ENCODE measurements around the gene DCLK1. TPM values are rescaled to one million over a fixed set of nuclear protein-coding genes. Genes with fewer than 3 reads are reported as not detected.

The DCLK1 gene
- total and polyA plus RNA-seq, 2 donors (not counting 1 experiment from before 2014, with no cell fraction given), result 0.56 to 6.3 TPM

GRCh38 chr13:35796623-35797022, 334.6 kb downstream of the DCLK1 start:
- H4K20me1 ChIP-seq (ENCODE audit: control insufficient read depth, extremely low read depth, insufficient read depth, low read length), result no peaks in the 10 kb centered on the region
- no peaks in the 10 kb centered on the region for H3K27me3 ChIP-seq (ENCODE audit: control insufficient read depth, insufficient read depth, low read length)
- H3K4me2 ChIP-seq (ENCODE audit: extremely low read depth, insufficient read depth, low read length), result no peak overlapping the region
- TF ChIP-seq EZH2 (IDR thresholded peaks at IDR 0.05; ENCODE audit: low read length, missing control alignments), result no peak
- TF ChIP-seq, protein P1, sequence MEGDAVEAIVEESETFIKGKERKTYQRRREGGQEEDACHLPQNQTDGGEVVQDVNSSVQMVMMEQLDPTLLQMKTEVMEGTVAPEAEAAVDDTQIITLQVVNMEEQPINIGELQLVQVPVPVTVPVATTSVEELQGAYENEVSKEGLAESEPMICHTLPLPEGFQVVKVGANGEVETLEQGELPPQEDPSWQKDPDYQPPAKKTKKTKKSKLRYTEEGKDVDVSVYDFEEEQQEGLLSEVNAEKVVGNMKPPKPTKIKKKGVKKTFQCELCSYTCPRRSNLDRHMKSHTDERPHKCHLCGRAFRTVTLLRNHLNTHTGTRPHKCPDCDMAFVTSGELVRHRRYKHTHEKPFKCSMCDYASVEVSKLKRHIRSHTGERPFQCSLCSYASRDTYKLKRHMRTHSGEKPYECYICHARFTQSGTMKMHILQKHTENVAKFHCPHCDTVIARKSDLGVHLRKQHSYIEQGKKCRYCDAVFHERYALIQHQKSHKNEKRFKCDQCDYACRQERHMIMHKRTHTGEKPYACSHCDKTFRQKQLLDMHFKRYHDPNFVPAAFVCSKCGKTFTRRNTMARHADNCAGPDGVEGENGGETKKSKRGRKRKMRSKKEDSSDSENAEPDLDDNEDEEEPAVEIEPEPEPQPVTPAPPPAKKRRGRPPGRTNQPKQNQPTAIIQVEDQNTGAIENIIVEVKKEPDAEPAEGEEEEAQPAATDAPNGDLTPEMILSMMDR (conservative IDR thresholded peaks at IDR 0.05 in 1 of 2, IDR thresholded peaks at IDR 0.05 in 1 of 2; ENCODE audit: low read depth in 1 of 2, low read length in 2 of 2), result no peak
- peaks cover 2% of the 10 kb centered on the region for H3K4me1 ChIP-seq (ENCODE audit: control insufficient read depth, extremely low read depth, insufficient read depth, low read length)
- no peak overlapping the region for H3K27ac ChIP-seq (ENCODE audit: insufficient read depth, low read length)
- H2AFZ ChIP-seq (ENCODE audit: low read length), result no peak overlapping the region
- H3K79me2 ChIP-seq (ENCODE audit: control insufficient read depth, insufficient read depth, low read length), result no peaks in the 10 kb centered on the region
- no peaks in the 10 kb centered on the region for H3K36me3 ChIP-seq (ENCODE audit: control insufficient read depth, insufficient read depth, low read length)
- no peaks in the 10 kb centered on the region for H3K9me3 ChIP-seq (ENCODE audit: control insufficient read depth, insufficient read depth, low read depth, low read length)
- no peak overlapping the region for H3K4me3 ChIP-seq (replicated peaks in 1 of 4; ENCODE audit: control extremely low read depth in 1 of 4, insufficient read depth in 1 of 4, low read depth in 3 of 4, low read length in 4 of 4)
- peak in 1 of 2 donors; percentile 7 for DNase-seq (ENCODE audit: low read depth in 2 of 2)
- no peak overlapping the region for H3K9ac ChIP-seq (ENCODE audit: insufficient read depth, low read length)

GRCh38 chr13:35794734-35795389, 336.3 kb downstream of the DCLK1 start:
- Histone ChIP-seq H3K9ac (ENCODE audit: insufficient read depth, low read length) (no peak overlapping the region), H3K27ac (ENCODE audit: insufficient read depth, low read length) (no peak overlapping the region), H2AFZ (ENCODE audit: low read length) (no peak overlapping the region), H3K9me3 (ENCODE audit: control insufficient read depth, insufficient read depth, low read depth, low read length) (no peaks in the 10 kb centered on the region), H3K36me3 (ENCODE audit: control insufficient read depth, insufficient read depth, low read length) (no peaks in the 10 kb centered on the region), H4K20me1 (ENCODE audit: control insufficient read depth, extremely low read depth, insufficient read depth, low read length) (no peaks in the 10 kb centered on the region), H3K27me3 (ENCODE audit: control insufficient read depth, insufficient read depth, low read length) (no peaks in the 10 kb centered on the region), H3K4me1 (ENCODE audit: control insufficient read depth, extremely low read depth, insufficient read depth, low read length) (peaks cover 2% of the 10 kb centered on the region), H3K4me3 (replicated peaks in 1 of 4; ENCODE audit: control extremely low read depth in 1 of 4, insufficient read depth in 1 of 4, low read depth in 3 of 4, low read length in 4 of 4) (no peak overlapping the region), H3K79me2 (ENCODE audit: control insufficient read depth, insufficient read depth, low read length) (no peaks in the 10 kb centered on the region), H3K4me2 (ENCODE audit: extremely low read depth, insufficient read depth, low read length) (no peak overlapping the region)
- DNase-seq (ENCODE audit: low read depth in 2 of 2), result peak in 1 of 2 donors; percentile 57
- TF ChIP-seq EZH2 (IDR thresholded peaks at IDR 0.05; ENCODE audit: low read length, missing control alignments), result no peak
- TF ChIP-seq, protein P1 (conservative IDR thresholded peaks at IDR 0.05 in 1 of 2, IDR thresholded peaks at IDR 0.05 in 1 of 2; ENCODE audit: low read depth in 1 of 2, low read length in 2 of 2), result no peak

GRCh38 chr13:35793823-35794222, 337.4 kb downstream of the DCLK1 start:
- no peak overlapping the region for H3K27ac ChIP-seq (ENCODE audit: insufficient read depth, low read length)
- no peaks in the 10 kb centered on the region for H3K9me3 ChIP-seq (ENCODE audit: control insufficient read depth, insufficient read depth, low read depth, low read length)
- no peaks in the 10 kb centered on the region for H3K36me3 ChIP-seq (ENCODE audit: control insufficient read depth, insufficient read depth, low read length)
- no peaks in the 10 kb centered on the region for H3K79me2 ChIP-seq (ENCODE audit: control insufficient read depth, insufficient read depth, low read length)
- no peak overlapping the region for H3K9ac ChIP-seq (ENCODE audit: insufficient read depth, low read length)
- H3K4me1 ChIP-seq (ENCODE audit: control insufficient read depth, extremely low read depth, insufficient read depth, low read length), result peaks cover 2% of the 10 kb centered on the region
- H3K27me3 ChIP-seq (ENCODE audit: control insufficient read depth, insufficient read depth, low read length), result no peaks in the 10 kb centered on the region
- no peak overlapping the region for H2AFZ ChIP-seq (ENCODE audit: low read length)
- no peak overlapping the region for H3K4me2 ChIP-seq (ENCODE audit: extremely low read depth, insufficient read depth, low read length)
- DNase-seq (ENCODE audit: low read depth in 2 of 2), result peak; percentile 2 to 4
- H4K20me1 ChIP-seq (ENCODE audit: control insufficient read depth, extremely low read depth, insufficient read depth, low read length), result no peaks in the 10 kb centered on the region
- no peak overlapping the region for H3K4me3 ChIP-seq (replicated peaks in 1 of 4; ENCODE audit: control extremely low read depth in 1 of 4, insufficient read depth in 1 of 4, low read depth in 3 of 4, low read length in 4 of 4)
- TF ChIP-seq, protein P1 (conservative IDR thresholded peaks at IDR 0.05 in 1 of 2, IDR thresholded peaks at IDR 0.05 in 1 of 2; ENCODE audit: low read depth in 1 of 2, low read length in 2 of 2), result no peak
- TF ChIP-seq EZH2 (IDR thresholded peaks at IDR 0.05; ENCODE audit: low read length, missing control alignments), result no peak
